Stimulated activated CD8-positive, alpha-beta memory T cell treated with anti-CD3 and anti-CD28 coated beads, Interleukin-2, amount 100 ng/mL, for 48 hours (primary cell): ENCODE measurements around the gene TSHZ2.

ENCODE experiments used
- DNase-seq, 2 donors: peaks; one replicate each; pipeline ENCODE4 v3.0.0-alpha.2; 2020; ENCODE audit warnings: low read depth in 2 of 2

TSHZ2 gene

DNA sequence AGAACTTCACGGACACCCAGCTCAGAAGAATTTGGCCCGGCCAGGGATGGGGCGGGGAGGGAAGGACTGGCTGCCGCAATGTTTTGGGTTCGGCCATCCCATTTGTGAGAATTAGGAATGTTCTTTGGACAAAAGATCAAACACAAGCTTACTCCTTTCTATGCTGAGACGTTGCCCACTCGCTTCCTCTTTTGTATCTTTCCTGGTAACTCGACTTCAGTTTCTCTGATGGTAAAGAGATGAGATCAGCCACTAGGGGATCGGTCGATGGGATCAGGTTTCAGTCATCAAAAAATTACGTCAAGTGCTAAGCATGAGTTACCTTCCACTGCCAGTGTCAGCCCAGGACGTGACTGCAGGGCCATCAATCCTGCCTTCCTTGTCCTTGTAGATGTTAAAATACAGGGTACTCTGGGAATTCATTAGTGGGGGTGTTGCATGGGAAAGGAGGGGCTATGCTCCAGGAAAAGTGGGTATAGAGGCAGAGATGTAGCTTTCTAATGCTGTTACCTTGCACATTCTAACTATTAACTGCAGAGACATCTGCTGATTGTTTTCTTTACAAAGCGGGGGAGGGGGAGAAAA is 190.2 kb downstream of the TSHZ2 start:
- no peak for DNase-seq

DNA sequence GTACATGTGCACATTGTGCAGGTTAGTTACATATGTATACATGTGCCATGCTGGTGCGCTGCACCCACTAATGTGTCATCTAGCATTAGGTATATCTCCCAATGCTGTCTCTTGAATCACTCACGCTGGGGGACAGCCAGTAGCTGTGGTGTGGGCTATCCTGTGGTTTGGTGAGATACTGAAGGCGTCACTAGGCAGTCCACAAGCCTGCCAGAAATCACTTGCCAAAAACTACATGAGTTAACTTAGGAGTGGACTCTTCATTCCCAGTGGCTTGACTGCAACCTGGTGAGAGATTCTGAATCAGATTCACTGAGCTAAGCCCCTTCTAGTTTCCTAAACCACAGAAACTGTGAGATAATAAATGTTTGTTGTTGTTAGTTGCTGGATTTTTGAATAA is 191.3 kb downstream of the TSHZ2 start:
- DNase-seq, result no peak

DNA sequence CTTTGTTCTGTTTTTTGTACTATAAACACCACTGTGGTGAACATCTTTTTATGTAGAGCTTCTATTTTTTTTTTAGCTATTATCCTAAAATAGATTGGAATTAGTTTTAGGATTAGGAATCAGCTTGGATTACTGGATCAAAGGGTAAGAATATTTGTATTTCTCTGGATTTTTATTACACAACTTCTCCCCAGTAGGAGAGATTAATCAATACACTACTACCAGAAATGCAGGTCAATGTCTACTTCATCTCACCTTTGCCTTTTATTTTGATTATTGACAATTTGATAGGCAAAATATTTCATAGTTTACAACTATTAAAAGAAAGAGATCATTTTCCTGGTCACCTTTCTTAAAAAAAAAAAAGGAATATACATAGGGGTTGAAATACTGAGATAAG is 191.9 kb downstream of the TSHZ2 start:
- DNase-seq, result no peak

DNA sequence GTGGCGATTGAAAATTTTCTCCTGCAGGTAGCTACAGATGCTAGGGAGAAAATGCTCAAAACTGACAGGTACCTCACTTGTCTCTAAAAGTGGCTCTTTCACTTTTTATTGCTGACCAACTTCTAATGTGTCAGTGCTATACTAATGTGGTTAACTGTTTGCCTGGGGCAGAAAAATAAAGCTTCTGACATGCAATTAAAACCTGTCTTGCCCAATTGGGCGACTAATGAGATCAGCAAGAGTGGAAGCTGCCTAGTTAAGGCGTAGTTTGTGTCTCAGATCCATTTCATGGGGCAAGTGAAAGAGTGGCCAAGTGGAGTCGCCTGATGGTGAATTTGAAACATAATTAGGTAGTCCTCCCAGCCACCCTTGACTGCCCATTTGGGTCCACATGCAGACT is 193.3 kb downstream of the TSHZ2 start:
- DNase-seq, result no peak

- DNase-seq, result no peak
Observed at GRCh38 chr20:53168491-53168890, 196.3 kb downstream of the TSHZ2 start.

DNA sequence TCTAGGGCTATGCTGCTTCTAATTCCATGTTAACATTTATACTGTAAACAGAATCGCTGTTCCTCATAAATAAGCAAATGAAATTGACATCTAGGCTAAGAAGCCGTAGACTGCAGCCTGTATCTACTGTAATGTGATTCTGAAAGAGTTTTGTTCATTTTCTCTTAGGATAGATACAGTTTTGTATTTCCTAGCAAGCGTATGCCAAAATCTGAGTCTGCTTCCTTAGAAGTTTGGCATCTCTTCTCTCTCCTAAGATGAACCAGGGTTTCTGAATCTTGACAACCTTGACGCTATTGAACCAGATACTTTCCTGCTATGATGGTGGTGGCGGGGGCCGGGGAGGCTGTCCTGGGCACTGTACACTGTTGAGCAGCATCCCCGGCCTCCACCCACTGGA is 198.0 kb downstream of the TSHZ2 start:
- no peak for DNase-seq

GRCh38 chr20:53171065-53171464 is 198.9 kb downstream of the TSHZ2 start:
- DNase-seq, result no peak

GRCh38 chr20:53174454-53174853 is 202.3 kb downstream of the TSHZ2 start:
- no peak for DNase-seq

GRCh38 chr20:53175135-53175780 is 203.1 kb downstream of the TSHZ2 start:
- no peak for DNase-seq

DNA sequence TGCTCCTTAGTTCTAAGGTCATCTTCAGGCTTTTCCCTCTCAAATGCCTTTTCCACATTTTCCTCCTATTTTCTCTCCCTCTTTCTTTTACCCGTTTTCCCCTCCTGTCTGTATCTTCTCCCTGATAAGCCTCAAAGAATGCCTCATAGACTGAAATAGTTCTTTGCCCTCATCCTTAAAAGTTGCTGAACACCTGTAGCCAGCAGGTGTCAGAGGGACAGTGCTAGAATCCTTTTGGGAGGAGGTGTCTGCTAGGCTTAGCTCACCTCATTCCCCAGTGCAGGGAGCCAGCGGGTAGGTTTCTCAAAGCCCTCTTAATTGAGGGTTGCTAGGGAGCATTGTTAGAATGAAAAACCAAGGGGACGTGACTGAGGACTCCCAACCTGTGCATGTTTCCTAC is 204.0 kb downstream of the TSHZ2 start:
- no peak for DNase-seq

DNA sequence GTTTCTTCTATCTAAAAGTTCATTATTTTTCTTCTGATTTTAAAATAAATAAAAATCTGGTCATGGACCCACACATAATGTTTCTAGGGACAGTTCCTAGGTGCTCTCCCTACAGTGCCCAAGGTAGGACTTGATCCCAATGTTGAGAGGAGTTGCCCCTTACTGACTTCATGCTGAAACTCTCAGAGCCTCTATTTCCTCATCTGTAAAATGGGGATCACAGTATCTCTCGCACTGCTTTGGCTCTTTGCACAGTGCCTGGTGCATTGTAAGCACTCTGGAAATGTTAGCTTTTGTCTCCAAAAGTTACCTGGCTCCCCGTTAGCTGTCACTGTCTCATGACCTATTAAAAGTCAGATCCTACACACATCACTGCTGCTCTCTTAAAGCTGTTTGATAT is 205.5 kb downstream of the TSHZ2 start:
- DNase-seq, result no peak

GRCh38 chr20:53179749-53180148 is 207.6 kb downstream of the TSHZ2 start:
- no peak for DNase-seq

DNA sequence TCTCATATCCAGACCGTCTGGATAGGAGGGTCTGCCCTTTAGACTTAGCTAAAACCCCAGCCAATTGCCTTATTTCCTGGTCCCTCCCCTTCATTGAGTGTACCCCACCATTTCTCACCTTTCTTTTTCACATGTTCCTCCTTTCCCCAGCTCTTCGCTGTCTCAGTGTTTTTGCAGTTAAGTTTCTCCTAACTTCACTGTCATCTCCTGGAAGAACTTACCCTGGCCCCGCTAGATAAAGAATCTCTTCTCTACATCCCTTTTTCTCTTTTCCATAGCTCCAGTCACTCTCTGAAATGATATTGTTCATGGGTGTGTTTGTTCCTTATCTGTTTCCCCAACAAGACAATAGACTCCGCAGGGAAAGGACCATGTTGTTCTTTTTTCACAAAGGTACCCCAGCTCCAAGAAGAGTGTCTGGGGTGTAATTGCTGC is 208.8 kb downstream of the TSHZ2 start:
- DNase-seq, result no peak

DNA sequence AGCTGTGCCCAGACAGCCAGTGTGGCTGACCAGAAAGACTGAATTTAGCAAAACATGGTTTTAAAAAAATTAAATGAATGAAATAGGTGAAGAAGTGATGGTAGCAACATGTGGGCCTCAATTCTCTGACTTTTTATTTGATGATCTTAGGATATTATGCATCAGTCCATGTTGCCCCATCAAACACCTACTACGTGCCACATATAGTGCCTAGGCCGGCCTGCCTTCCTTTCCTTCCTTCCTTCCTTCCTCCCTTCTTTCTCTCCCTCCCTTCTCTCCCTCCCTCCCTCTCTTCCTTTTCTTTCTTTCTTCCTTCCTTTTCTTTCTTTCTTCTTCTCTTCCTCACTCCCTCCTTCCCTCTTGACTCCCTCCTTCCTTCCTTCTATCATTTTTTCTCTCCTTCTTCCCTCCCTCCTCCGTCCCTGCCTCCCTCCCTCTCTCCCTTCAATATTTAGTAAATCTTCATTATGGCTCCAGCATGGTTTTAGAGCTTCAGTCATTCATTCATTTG is 209.8 kb downstream of the TSHZ2 start:
- no peak for DNase-seq

DNA sequence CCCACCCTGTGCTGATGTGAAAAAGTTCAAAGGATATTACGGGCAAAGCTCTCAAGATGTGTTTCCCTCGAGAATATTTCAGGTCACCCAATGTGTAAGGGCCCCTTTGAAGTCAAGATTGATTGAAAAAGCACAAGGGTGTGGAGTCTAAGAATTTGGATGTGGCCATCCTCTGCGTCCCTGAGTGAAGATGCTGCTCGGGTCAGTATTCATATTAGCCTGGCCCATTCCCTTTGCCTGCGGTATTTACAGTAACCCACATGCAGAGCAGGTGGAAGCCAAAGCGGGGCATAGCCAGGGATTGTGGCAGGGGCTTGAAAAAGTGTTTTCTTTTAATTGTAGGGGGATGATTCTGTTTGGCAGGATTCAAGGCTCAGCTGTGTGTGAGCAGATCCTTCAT is 211.0 kb downstream of the TSHZ2 start:
- DNase-seq, result no peak

- DNase-seq, result no peak
Observed at GRCh38 chr20:53186635-53187034, 214.5 kb downstream of the TSHZ2 start.

DNA sequence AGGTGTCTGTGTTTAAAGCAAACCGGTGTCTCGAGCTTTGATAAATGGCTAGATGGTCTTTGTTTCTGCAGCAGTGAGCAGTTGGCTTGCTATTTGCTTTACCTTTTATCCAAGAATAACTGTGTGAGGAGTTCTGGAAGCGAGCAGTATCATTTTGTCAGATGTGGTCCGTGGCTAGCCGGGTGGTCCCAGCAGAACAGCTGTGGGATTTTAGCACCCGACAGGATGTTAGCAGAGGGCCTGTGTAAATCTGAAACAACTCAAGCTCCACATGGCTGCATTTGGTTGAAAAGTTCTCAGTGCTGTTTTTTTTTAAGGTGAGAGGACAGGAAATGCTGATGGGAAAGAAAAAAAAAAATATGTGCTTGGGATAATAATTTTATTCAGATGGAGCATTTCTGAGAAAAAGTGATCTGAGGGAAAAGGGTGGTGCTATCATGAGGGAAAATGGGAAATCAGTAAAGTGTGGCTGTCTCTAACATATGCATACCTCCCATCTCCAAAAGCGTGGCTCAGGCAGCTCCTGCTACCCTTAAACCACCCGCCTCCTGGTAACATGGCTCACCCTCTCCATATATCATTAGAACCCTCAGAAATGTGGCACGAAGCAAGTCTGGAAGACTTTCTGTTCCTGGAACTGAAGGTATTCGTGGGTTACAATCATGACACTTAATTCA is 215.4 kb downstream of the TSHZ2 start:
- no peak for DNase-seq

GRCh38 chr20:53190225-53190624 is 218.1 kb downstream of the TSHZ2 start:
- DNase-seq, result no peak

DNA sequence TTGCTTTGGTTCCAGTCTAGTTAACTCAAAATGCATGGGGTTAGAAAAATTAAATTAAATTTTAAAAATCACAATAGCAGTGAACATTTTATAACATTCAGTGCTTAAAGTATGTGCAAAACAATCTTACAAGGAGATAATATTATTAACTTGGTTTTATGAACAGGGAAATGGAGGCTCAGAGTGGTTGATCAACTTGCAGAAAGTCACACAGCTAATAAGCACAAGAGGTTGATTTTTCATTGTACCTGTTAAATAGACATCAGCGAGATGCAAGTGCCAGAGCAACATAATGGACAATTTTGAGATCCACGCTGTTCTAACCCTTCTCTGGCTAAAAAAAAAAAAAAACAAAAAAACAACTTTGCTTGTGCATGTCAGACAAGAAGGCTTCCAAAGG is 219.8 kb downstream of the TSHZ2 start:
- DNase-seq, result no peak

GRCh38 chr20:53194306-53195290 is 222.4 kb downstream of the TSHZ2 start:
- no peak for DNase-seq

DNA sequence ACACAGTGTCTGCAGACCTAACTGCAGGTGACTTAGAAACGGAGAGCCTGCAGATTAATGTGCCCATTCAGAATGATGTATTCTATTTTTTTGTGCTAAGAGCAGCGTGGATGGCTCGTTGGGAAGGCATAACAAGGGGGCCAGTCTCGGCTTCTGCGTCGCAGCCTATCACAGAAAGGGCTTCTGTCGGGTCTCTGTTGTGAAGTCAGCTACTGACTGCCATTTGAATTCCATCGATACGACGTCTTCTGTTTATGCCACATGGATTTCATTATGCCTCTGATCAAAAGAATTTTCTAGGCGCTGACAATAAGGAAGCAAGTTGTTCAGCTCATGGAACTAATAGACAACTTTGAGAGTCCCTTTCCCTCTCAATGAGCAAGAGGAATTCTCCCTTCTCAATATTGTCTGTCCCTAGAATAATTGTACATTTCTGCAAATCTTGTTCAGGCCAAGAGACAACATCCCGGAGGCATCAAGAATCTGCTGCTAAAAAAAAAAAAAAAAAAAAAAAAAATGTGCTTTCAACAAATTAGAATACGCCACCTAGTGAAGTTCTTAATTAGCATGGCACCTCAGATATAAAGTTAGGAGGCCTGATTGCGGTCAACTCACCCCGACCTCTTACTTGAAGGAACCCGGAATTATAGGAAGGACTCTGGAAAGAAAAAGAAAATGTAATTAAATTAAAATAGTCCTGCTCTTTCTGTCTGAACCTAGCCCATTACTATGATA is 223.9 kb downstream of the TSHZ2 start:
- DNase-seq, result no peak
